ENCODE data around the gene PLCB4. TPM values are rescaled to one million over a fixed set of nuclear protein-coding genes. Genes with fewer than 3 reads are reported as not detected.

Gene PLCB4
- total and polyA plus RNA-seq, 12 donors, result 0.26 to 8.5 (median 2.8) TPM

DNA sequence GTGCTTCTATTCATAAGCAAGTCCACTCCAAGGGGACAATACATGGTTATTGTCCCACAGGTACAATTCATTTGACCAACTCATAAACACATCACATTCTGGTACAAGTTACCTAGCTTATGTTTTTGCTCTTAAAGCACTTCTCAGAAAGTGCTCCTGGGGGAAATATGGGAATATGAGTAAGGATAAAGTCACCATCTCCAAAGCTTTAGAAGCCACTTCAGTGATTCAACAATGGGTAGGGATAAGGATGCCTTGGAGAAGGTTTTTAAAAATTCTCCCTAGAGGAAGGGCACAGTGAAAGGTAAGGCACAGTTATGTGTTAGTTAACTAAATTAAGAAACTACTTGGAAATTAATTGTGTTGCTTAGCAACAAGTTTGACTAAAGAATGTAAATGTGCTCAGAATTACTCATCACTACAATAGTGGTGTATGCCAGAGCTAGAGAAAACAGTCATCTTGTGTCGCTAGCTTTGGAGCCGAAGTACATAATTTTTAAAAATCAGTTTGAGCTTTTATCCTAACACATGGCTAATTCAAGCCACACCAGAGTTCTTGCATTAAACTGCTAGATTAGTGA lies 406.0 kb downstream of the PLCB4 start:
- no peaks in the 10 kb centered on the region for H3K4me1 ChIP-seq (replicated peaks in 1 of 2)
- H3K9me3 ChIP-seq (replicated peaks in 1 of 3), result no peaks in the 10 kb centered on the region
- intact Hi-C loops (cut with DNase I), result no loop called here
- H3K4me3 ChIP-seq, result no peak overlapping the region
- TF ChIP-seq POLR2A (IDR thresholded peaks at IDR 0.05), result no peak
- TF ChIP-seq CTCF (IDR thresholded peaks at IDR 0.05), result no peak
- H3K36me3 ChIP-seq (replicated peaks in 1 of 2), result no peaks in the 10 kb centered on the region
- no peaks in the 10 kb centered on the region for H3K27me3 ChIP-seq
- WGBS, 4 donors, result 84 to 95% (median 86%) methylated on average over 2 of the region's 2 CpGs
- no peak for DNase-seq
- H3K27ac ChIP-seq, result no peak overlapping the region

DNA sequence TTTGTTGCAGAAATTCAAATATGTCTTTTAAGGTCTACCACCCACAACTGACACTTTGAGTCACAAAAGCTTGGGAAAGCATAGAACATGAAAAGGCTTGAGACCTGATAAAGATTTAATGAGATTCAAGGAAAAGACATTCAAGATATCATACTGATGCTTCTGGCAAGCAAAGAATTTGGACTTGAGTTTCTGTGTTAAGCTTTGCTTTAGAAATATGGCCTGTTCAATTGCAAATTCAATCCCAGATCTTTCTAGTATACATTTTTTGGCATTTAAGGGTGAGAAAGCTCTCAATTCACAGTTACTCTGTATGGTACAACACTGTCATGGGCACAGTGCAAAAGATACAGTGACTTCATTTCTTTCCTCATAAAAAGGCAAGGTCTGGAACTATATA lies 406.6 kb downstream of the PLCB4 start:
- H3K27ac ChIP-seq, result no peak overlapping the region
- no peak overlapping the region for H3K4me3 ChIP-seq
- no peaks in the 10 kb centered on the region for H3K27me3 ChIP-seq
- no peak for DNase-seq
- no peaks in the 10 kb centered on the region for H3K9me3 ChIP-seq (replicated peaks in 1 of 3)
- TF ChIP-seq CTCF (IDR thresholded peaks at IDR 0.05) (no peak), POLR2A (IDR thresholded peaks at IDR 0.05) (no peak)
- H3K36me3 ChIP-seq (replicated peaks in 1 of 2), result no peaks in the 10 kb centered on the region
- no peaks in the 10 kb centered on the region for H3K4me1 ChIP-seq (replicated peaks in 1 of 2)
- intact Hi-C loops (cut with DNase I), result no loop called here

DNA sequence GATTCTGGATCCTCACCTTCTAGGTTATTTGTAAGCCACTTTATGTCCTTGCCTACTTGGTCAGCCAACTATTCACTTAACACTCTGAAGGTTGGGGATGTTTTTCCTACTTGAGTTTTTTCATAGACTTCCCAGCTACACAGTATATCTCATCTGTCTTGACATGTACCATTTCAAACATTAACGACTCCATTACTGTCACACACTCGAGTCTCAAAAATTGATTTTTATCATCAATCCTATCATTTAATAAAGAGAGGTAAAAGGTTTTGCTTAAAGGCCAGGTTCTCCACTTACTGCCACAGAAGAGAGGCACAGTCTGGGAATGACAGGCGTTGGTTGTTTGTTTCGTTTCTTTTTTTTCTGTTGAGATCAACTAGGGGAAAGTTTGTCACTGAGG lies 407.3 kb downstream of the PLCB4 start:
- Histone ChIP-seq H3K9me3 (replicated peaks in 1 of 3) (no peaks in the 10 kb centered on the region), H3K4me3 (no peak overlapping the region), H3K36me3 (replicated peaks in 1 of 2) (no peaks in the 10 kb centered on the region), H3K4me1 (replicated peaks in 1 of 2) (no peaks in the 10 kb centered on the region), H3K27ac (no peak overlapping the region), H3K27me3 (no peaks in the 10 kb centered on the region)
- intact Hi-C loops (cut with DNase I), result no loop called here
- 61 to 78% (median 70%) methylated on average over 4 of the region's 4 CpGs for WGBS, 4 donors
- no peak for DNase-seq
- no peak for TF ChIP-seq CTCF (IDR thresholded peaks at IDR 0.05)
- TF ChIP-seq POLR2A (IDR thresholded peaks at IDR 0.05), result no peak

DNA sequence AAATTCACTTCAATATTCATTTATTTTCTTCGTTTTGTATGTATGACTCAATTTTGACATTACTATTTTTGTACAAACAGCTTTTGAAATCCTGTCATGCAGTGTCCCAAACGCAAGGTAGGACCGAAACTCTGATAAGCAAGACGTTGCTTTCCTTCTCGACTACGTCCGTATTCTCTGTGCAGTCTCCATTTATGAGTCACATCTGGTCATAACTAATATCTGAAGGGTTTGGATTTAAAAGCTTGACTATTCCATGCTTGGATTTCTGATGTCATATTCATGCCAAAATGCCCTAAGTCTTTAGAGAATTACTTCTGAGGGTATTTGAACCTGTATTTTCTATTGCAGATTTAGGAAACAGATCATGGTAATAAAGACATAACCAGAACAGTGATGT lies 407.8 kb downstream of the PLCB4 start:
- Histone ChIP-seq H3K27me3 (no peaks in the 10 kb centered on the region), H3K4me3 (no peak overlapping the region), H3K36me3 (replicated peaks in 1 of 2) (no peaks in the 10 kb centered on the region), H3K4me1 (replicated peaks in 1 of 2) (no peaks in the 10 kb centered on the region), H3K9me3 (replicated peaks in 1 of 3) (no peaks in the 10 kb centered on the region), H3K27ac (no peak overlapping the region)
- no peak for DNase-seq
- TF ChIP-seq CTCF (IDR thresholded peaks at IDR 0.05) (no peak), POLR2A (IDR thresholded peaks at IDR 0.05) (no peak)
- WGBS, 4 donors, result 63 to 74% (median 69%) methylated on average over 7 of the region's 7 CpGs
- intact Hi-C loops (cut with DNase I), result no loop called here

All from adrenal gland (tissue), 12 donors.